Activated CD8-positive, alpha-beta memory T cell treated with anti-CD3 and anti-CD28 coated beads, Interleukin-2, amount 50 U/mL, for 24 hours (primary cell): ENCODE measurements around the gene CCL19.

Experiments used
- DNase-seq: peaks from one replicate; pipeline ENCODE4 v3.0.0-alpha.2; 2020; ENCODE audit errors: extremely low read depth

CCL19 gene

DNA sequence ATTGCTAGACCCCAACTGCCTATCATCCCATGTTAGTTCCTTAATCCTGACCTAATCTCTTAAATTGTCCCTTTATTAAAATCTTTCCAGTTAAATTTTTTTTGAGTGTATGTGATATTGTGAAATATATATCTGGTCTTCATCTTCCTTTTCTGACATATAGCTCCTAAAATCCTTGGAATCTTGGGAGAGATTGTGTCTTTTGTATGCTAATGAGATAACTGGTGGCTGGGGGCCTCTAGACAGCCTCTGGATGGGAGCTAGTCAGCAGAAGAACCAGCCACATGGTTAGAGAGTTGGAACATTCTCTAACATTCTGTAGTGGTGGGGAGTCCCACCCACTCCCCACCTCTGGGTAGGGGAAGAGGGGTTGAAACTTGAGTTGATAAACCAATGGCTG, 3.7 kb upstream of the CCL19 start:
- DNase-seq, result no peak

DNA sequence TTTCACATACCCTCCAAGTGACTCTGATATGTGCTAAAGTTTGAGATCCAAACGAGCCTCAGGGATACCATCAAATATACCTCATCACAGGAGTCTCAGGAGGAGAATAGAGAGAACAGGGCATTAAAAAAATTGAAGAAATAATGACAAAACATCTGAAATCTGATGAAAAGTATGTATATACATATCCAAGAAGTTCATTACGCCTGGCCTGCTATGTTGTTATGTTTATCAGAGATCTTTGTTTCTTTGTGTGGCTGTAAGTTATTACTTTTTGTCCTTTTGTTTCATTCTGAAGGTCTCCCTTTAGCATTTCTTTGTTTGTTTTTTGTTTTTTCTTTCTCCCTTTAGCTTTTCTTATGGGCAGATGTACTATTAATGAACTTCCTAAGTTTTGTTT, 2.5 kb upstream of the CCL19 start:
- DNase-seq, result no peak

DNA sequence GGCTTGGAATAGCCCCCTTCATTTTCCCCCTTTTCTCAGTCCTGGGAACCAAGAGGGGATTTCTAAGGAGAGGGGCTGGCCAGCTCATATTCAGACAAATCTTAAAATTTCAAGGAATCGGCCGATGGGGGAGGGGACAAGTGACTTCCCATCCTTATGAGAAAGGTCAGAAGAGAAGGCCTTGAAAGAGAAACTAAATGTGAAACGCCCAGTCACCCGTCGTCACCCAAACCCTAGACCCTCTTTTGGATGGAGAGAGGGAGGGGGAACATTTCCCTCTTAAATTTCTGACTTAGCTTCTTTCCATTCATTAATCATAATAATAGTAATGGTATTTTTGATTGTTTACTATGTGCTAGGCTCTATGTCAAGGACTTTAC, 850 bp upstream of the CCL19 start:
- DNase-seq, result no peak

DNA sequence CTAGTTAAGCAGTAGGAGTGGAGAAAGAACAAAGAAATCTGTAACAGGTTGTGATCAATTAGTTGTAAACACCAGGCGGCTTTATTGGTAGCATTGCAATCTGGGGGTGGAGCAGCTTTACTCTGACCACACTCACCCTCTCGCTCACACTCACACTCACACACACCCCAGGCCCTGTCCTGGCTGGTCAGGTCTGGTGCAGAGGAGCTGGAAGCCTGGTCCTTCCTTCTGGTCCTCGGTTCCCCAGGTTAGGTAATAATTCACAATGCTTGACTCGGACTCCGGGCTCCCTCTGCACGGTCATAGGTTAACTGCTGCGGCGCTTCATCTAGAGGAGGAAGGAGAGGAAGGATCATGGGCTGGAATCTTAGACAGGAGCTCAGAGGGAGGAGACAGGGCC, 1.6 kb downstream of the CCL19 start:
- DNase-seq, result no peak

DNA sequence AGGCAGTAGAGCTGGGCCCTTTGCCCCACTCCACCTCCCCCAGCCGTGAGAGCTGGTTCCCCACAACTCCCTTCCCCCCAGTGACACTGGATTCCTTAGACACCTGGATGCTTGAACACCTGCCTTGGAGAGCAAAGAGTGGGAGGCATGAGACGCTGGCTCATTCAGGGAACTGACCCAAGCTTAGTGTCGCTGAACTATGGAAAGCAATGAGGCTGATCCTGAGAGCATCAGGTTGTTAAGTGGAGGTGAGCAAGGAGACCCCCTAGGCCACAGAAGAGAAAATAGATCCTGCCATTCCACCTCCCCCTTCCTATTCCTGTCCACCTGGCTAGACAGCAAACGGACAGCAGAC, 2.0 kb downstream of the CCL19 start:
- DNase-seq, result no peak

DNA sequence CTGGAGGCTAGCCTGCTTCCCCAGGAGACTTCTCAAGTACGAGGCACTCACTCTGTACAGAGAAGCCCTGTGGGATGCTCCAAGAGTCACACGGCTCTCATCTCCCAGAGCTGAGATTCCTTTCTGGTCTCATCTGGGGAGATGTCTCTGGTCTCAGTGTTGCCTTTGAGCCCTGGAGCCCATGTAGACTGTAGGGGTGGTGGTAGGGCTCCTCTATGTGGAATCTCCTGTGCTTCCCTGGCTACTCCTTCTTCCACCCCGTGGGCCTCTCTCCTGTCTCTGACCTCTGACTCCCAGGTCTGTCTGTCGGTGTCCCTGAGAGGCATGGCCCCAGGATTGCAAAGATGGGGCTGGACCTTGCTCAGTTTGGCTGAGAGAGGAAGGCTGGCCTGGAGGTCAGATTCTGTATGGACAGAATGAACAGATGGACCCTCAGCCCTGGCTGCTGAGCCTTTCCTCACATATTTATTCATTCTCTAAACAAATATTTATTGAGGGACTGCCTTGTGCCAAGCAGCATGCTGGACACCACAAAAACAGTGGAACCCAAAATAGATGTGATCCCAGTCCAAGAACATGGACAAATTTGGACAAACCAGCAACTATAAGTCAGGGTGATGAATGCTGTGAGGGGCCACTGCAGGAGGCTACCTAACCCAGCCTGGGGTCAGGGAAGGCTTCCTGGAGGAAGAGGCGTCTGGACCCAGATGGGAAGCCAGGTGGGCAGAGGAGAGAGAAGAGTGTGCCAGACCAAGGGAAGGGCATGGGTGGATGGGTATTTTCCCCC, 2.6 kb downstream of the CCL19 start:
- DNase-seq, result no peak

DNA sequence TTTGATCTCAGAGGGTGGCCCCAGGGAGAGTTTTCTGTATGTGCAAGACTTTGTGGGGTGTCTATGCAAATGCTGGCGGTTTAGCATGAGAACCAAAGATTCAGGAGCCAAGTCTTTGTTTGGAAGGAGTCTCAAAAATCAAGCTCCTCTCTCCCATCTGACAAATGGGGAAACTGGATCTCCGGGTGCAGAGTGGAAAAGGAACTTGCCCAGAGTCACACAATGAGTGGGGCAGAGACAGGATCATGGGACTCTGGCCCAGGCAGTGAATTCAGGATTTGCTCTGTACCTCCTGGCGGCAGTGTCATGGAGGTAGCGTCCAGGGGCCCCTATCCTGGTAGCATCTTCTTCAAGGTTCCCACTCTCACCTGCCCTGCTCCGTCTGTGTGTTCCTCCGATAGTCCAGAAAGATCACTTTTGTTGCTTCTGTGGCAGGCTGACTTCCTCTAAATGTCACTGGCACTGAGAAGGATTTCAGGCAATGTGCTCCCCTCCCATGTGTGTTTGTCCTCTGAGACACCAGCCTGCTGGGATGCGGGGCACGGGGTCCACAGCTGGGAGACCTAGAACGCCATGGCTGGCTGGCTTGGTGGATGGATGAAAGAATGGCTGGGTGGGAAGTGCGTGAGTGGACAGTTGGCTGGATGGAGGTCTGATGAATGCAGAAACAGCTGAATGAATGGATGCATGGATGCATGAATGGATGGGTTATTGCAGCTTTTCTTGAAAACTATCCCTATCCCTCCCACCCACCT, 3.6 kb downstream of the CCL19 start:
- DNase-seq, result no peak

DNA sequence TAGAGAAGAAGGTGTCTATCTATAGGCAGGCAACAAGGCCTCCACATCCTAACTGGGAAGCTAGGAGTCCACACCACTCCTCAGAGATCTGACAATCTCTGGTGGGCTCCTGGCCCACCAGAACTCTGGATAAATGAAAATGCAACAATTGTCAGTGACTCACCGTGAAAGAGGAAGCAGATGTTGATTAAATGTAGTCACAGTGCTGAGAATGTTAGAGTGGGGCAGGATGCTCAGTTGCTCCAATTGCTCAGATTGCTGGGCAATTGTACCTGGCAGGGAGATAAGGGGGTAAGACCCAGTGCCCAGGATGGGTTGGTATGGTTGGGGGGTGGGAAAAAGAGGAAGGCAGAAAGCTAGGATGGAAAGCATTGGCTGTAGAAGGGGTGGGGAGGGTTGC, 4.3 kb downstream of the CCL19 start:
- DNase-seq, result no peak

DNA sequence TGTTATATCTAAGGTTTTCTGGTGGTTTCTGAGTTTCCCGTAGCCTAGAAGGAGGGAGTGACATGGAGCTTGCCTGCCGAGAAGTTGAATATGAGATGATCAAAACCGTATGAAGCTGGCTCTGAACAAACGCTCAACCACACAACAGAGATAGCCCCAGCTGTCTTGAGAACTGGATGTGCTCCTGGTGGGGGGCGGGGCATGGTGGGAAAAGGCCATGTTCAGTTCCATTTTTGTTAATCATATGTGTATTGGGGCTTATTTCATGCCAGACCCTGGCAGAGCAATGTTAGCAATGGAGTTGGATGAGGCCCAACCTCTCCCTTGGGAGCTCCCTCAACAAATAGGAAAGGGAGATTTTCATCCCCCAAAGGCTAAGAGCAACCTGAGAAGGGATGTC, 4.8 kb downstream of the CCL19 start:
- no peak for DNase-seq

DNA sequence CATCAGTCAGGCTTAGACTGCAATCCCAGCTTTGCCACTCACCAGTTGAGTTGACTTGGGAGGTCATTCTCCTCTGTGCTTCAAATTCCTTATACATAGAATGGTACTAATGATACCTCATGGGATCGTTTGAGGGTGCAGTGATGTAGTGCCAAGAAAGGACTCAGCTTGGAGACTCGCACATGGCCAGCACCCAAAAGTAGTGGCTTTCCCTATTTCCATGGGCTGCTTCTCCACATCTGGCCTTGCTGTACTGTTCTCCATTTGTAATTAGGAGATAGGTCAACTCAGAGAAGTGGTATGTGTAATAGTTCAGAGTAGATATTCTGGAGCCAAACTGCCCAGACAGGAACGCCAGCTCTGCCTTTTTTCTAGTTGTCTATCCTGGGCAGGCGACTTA, 5.5 kb downstream of the CCL19 start:
- DNase-seq, result no peak

DNA sequence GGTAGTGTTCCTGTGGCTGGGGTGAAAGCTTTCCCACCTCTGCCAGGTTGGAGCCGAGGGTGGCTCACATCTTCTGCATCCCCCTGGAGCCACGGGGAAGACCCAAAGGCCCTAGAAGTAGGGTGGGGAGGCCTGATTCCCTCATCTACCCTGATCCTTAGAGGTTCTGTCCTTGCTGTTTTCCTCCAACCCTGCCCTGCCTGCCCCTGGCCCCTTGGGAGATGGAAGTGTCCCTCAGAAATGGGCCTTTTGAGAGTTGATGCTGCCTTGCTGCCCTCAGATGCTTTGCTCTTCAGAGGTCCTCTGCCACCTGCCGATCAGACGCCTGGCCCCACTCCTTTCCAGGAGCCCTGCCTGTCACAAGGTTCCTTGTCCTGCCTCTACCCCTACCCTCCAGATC, 6.3 kb downstream of the CCL19 start:
- DNase-seq, result no peak

DNA sequence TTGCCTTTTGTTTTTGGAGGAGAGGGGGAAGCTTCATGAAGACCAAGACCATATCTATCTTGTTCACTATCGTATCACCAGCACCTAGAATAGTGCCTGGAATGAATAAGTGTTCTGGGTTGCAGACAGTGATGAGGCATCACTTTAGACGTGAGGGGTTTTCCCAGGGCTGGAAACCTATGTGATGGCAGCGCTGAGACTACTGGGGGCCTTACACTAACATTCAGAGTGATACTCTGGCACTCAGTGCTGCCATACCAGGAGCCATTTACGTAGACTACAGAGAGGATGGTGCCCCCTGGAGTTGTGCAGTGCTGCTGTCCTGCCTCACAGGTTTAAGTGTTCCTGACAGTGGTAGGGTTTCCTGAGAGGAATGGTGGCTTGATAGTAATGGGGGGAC, 6.9 kb downstream of the CCL19 start:
- no peak for DNase-seq

DNA sequence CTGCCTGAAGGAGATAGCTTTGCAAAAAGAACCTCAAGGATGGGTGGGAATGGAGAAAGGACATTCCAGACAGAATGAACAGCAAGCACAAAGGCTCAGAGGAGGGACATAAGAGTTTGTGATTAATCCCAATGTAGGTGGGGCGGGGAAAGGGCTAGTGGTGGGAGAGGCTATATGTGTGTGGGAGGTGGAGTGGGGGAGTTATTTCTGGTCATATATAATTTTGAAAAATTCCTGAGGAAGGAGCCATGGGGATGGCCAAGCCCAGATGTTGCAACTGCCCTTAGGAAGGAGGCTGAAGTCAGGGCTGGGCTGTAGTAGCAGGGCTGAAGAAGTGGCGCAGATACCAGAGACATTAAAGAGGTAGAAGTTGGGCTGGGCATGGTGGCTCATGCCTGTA, 15.2 kb downstream of the CCL19 start:
- DNase-seq, result no peak

DNA sequence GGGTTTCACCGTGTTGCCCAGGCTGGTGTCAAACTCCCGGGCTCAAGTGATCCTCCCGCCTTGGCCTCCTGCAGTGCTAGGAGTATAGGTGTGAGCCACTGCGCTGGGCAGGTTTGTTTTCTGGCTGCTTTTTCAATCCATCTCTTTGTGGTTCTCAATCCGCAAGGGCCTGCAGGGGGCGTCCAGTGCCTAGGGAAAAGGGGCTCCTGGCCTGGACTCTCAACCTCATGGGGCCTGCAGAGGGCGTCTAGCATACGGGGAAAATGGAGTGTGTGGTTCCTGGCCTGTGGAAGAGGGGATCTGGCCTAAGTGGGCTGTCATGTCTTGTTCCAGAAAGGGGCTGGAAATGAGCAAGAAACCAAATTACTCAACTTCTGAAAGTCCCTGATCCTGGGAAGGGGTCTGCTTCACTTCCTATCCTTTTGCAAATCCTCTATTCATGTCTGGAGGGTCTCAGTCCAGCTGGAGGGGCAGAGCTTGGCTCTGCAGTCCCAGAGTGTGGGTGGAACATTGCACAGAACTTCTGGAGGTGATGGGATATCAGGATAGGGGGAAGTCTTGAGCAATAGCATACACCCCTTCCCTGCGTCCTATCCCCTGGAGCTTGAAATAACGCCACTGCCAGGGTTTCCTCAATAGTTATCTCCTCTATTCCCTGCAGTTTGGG, 15.9 kb downstream of the CCL19 start:
- peak; percentile 30 for DNase-seq

DNA sequence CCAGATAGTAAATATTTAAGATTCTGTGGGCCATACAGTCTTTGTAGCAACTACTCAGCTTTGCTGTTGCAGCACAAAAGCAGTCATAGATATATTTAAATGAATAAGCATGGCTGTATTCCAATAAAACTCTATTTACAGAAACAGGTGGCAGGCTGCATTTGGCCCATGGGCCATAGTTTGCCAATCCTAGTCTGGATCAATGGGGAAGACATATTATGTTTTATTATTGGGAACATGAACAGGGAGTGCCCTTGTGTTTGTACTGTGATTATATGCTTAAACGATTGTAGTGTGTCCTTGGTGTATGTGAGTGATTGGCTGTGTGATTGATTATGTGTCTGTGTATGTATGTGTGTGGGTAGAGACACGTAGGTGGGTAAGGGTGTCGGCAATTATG, 16.6 kb downstream of the CCL19 start:
- no peak for DNase-seq

DNA sequence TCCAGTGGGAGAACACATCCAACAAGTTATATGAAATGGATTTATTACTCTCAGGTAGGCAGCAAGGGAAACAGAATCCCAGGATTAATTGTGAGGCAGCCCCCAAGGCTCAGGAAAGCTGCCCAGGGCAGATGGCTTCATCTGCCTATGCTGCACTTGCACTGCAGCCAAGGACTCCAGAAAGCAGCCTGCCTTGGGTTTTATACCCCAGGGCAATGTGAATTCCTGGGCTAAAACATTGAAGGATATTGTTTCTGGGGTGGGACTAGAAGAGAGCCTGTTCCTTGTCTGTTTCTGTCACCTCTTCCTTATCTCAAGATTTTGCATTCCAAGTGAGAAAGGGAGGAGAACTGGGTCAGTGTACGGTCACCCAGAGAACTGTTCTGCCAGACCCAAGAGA, 19.8 kb downstream of the CCL19 start:
- DNase-seq, result no peak

DNA sequence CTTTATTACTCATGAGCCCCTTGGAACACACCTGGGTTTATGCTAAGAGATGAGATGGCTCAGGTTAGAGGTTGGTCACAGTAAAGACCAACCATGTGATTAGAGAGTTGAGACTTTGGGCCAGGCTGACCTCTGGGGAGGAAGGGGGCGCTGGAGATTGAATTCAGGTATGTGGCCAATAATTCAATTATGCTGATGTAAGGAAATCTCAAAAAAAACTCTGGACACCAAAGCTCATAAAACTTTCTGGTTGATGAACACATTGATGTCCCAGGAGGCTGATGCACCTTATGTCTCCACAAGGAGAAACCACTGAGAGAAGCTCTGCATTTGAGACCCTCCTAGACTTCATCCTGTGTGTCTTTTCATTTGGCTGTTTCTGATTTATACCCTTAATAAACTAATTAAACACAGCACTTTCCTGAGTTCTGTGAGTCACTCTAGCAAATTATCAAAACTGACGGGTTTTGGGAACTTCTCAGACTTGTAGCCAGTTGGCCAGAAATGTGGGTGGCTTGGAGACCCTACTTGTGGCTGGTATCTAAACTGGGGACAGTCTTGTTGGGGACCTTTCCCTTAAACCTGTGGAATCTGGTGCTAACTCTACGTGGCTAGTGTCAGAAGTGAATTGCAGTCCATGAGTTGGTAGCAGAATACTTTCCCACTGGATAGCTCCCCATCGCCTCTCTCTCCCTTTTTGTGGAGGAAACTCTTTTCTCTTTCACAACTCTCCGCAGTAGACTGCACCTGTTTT, 21.1 kb downstream of the CCL19 start:
- no peak for DNase-seq

DNA sequence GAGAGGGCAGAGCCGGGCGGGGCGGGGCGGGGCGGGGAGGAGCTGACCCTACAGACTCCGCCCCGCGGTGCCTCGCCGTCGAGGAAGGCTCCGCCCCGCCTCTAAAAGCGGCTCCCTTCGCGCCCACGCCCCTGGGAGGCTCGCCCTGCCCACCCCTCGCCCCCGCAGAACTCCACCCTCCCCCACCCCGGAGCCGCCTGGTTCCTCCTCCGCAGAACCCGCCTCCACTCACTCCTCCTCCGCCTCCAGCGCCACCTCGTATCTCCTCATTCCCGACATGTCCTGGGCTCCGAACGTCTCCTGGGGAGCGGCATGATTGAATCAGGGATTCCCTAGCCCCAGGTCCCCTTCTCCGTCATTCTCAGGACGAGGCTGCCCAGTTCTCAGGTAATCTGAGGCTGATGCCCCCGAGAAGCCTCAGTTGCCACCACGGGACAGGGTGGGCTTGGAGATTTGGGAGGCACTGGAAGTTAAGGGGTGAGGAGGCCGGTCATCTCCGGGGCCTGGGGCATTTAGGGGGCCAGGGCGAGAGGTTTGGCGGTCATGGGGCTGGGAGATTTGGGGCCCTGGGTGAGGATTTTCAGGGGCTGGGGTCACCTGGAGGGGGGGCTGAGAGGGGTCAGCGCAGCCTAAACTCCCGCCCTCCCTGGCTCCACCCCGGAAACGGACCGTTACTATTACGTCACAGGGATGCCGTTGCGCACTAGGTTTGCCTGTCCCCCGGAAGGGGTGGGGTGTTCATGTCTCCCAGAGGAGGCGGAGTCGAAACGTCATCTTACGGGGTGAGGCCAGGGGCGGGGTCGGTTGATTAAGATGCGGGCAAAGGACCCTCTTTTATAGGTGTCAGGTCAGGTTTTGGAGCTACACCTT, 25.5 kb downstream of the CCL19 start:
- DNase-seq, result peak; percentile 72

DNA sequence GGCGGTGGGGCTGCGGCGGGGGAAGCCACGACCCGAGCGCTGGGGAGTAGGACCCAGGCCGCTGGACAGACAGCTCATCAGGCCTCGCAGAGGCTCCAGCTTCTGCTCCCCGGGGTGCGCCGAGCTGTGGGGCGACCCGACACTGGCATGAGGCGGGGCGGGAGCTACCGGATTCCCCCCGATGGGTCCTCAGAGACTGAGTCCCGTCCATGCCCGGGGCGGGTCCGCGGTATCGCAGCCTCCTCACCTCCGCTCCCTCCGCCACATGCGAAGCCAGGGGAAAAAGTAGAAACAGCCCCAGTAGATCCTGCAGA, 26.1 kb downstream of the CCL19 start:
- no peak for DNase-seq

DNA sequence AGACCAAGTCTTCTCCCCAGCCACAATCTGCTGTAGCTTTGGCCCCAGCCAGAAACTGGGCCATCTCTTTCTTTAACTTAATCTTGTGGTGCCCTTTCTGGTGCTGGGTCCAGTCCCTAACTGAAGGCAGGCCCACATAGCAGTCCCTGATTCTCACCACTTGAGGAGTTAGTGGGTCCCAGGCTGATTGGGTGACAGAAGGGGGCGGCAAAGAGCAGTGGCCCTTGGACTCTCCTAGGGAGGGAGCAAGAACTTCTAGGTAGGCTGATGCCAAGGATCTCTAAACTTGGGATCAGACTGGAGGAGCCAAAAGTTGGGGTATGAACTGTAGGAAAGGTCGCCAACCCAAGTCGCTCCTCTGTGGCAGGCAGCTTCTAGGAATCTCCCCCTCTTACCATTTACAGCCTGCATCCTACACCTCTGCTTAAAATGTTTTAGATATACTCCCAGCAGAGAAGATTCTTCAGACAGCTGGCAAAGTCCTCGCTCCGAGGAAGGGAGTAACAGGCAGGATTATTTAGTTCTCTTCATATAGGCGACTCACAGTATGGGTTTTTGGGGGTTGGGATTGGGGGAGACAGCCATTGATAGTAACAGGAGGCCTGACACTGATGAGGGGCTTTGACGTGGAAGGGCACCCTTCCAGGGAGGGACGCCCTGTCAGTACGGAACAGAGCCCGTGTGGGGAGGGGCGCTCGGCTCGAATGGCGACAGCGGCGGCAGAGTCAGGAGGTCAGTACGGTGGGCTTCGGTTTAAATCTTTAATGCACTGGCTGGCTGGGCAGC, 26.6 kb downstream of the CCL19 start:
- no peak for DNase-seq

DNA sequence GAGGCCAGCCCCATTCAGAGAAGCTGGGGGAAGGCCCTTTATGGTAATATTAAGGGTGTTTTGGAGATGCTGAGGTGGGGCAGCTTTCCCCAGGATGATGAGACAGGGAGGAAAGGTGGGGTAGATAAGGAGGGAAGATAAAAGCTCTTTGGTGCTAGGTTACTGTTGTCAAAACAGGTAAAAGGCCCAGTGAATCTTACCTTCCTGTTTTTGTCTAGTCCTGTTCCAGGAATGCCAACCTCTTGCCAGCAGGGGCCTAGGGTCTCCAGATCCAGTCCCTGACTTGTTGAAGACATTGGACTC, 27.8 kb downstream of the CCL19 start:
- DNase-seq, result no peak
